Activated CD4-positive, alpha-beta memory T cell treated with anti-CD3 and anti-CD28 coated beads, Interleukin-2, amount 10 ng/mL, durations not matched to agents 7 days and 5 days (primary cell): ENCODE data around the gene SLC2A14. TPM values are rescaled to one million over a fixed set of nuclear protein-coding genes. Genes with fewer than 3 reads are reported as not detected.
"Not testable (repeated sequence)": the region's sequence is repeated elsewhere in the genome, so short reads cannot be mapped to it uniquely, and the experiment has no call there.

Experiments
- CTCF ChIA-PET: fragments of 350-600 bp; sonication (Branson Sonifier 250); formaldehyde crosslinking; loops from one replicate; lab custom pipeline; 2021; ENCODE audit warnings: antibody characterized with exemption, inconsistent platforms; lab: Charles Lee
- POLR2A ChIA-PET: fragments of 350-600 bp; sonication (Branson Sonifier 250); formaldehyde crosslinking; loops from one replicate; lab custom pipeline; 2021; ENCODE audit warnings: antibody characterized with exemption; lab: Charles Lee
- DNase-seq: peaks from one replicate; pipeline ENCODE4 v3.0.0-alpha.2; 2020
- H3K27ac Mint-ChIP-seq: one replicate; pipeline ENCODE4 v1.8.0; 2021; ENCODE audit warnings: mild to moderate bottlenecking, mixed read lengths
- H3K27me3 Mint-ChIP-seq: one replicate; pipeline ENCODE4 v1.8.0; 2021; ENCODE audit warnings: mixed read lengths
- H3K36me3 Mint-ChIP-seq: one replicate; pipeline ENCODE4 v1.8.0; 2021; ENCODE audit warnings: low read depth, mixed read lengths
- H3K4me1 Mint-ChIP-seq: one replicate; pipeline ENCODE4 v1.8.0; 2021; ENCODE audit warnings: mixed read lengths
- H3K4me3 Mint-ChIP-seq: one replicate; pipeline ENCODE4 v1.8.0; 2021; ENCODE audit warnings: mild to moderate bottlenecking, mixed read lengths
- H3K9me3 Mint-ChIP-seq: one replicate; pipeline ENCODE4 v1.8.0; 2021; ENCODE audit warnings: mixed read lengths
- total RNA-seq, 2 experiments: library from RNA; stranded (reverse); gene quantifications; one replicate each; pipeline ENCODE4 v1.2.3, GENCODE V29; 2021

Gene SLC2A14
- total RNA-seq, 2 experiments from 2014 or later = 15.8 to 18.6 TPM

DNA sequence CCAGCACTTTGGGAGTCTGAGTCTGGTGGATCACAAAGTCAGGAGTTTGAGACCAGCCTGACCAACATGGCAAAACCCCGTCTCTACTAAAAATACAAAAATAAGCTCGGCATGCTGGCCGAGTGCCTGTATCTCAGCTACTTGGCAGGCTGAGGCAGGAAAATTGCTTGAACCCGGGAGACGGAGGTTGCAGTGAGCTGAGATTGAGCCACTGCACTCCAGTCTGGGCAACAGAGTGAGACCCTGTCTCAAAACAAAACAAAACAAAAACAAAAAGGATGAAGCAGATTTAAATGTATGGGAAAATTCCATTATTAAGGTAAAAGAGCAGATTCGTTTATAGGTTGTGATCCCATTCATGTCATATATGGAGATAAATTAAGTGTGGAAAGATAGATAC, 66.4 kb downstream of the SLC2A14 start:
- H3K27ac Mint-ChIP-seq, H3K4me1 Mint-ChIP-seq, DNase-seq, H3K9me3 Mint-ChIP-seq, H3K36me3 Mint-ChIP-seq, POLR2A ChIA-PET, H3K27me3 Mint-ChIP-seq, H3K4me3 Mint-ChIP-seq: not testable (repeated sequence)
- CTCF ChIA-PET = interaction anchor here (0.5 to 4.5 kb wide), 15 partner anchors 8 to 586 kb away, joined by 3 to 35 read pairs (median 3); no protein-coding TSS in a partner anchor

GRCh38 chr12:7801460-7801859, 71.3 kb downstream of the SLC2A14 start:
- no peaks in the 10 kb centered on the region for H3K4me1 Mint-ChIP-seq
- no peaks in the 10 kb centered on the region for H3K36me3 Mint-ChIP-seq
- CTCF ChIA-PET = interaction anchor here (1.4 kb wide), 1 partner anchor 8 kb away, joined by 4 read pairs; no protein-coding TSS in a partner anchor
- H3K4me3 Mint-ChIP-seq = no peak overlapping the region
- H3K27me3 Mint-ChIP-seq = peaks cover 2% of the 10 kb centered on the region
- no peak overlapping the region for H3K27ac Mint-ChIP-seq
- no peaks in the 10 kb centered on the region for H3K9me3 Mint-ChIP-seq
- DNase-seq = no peak
- POLR2A ChIA-PET = no interaction called here

GRCh38 chr12:7798750-7799308, 73.9 kb downstream of the SLC2A14 start:
- H3K27ac Mint-ChIP-seq, H3K36me3 Mint-ChIP-seq, H3K27me3 Mint-ChIP-seq, DNase-seq, POLR2A ChIA-PET, H3K9me3 Mint-ChIP-seq, H3K4me3 Mint-ChIP-seq, H3K4me1 Mint-ChIP-seq: not testable (repeated sequence)
- CTCF ChIA-PET = interaction anchor here (1.2 kb wide), 1 partner anchor 8 kb away, joined by 4 read pairs; no protein-coding TSS in a partner anchor

- Mint-ChIP-seq H3K27me3 (peaks cover 5% of the 10 kb centered on the region), H3K9me3 (no peaks in the 10 kb centered on the region), H3K27ac (no peak overlapping the region), H3K4me1 (no peaks in the 10 kb centered on the region), H3K36me3 (no peaks in the 10 kb centered on the region), H3K4me3 (no peak overlapping the region)
- ChIA-PET CTCF (interaction anchor here (1.2 kb wide), 1 partner anchor 9 kb away, joined by 4 read pairs; no protein-coding TSS in a partner anchor), POLR2A (no interaction called here)
- DNase-seq = no peak
Measured at GRCh38 chr12:7797698-7798398, 74.9 kb downstream of the SLC2A14 start.

DNA sequence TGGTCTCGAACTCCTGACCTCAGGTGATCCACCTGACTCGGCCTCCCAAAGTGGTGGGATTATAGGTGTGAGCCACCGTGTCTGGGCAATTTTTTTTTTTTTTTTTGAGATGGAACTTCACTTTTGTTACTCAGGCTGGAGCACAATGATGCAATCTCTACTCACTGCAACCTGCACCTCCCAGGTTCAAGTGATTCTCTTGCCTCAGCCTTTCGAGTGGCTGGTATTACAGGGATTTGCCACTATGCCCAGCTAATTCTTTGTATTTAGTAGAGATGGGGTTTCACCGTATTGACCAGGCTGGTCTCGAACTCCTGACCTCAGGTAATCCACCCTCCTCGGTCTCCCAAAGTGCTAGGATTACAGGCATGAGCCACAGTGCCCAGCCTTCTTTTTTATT, 75.4 kb downstream of the SLC2A14 start:
- CTCF ChIA-PET, H3K9me3 Mint-ChIP-seq, H3K4me3 Mint-ChIP-seq, H3K36me3 Mint-ChIP-seq, H3K4me1 Mint-ChIP-seq, H3K27me3 Mint-ChIP-seq, H3K27ac Mint-ChIP-seq, POLR2A ChIA-PET, DNase-seq: not testable (repeated sequence)

DNA sequence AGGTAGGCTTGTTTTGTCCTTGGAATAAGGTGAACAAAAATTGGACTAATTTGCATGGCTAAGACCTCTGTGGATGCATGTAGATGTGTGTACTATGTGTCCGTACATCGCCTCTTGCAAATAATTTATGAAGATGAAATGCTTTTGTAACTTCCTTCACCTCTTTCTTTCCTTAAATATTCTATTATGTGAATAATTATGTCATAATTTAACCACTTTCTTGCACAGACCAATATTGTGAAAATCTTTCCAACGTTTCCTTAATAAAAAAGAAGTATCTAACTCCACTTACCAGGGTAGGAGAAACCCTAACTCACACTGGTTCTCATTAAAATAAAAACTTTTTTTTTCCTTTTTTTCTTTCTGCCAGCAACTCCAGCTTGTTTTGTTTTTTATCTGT, 79.5 kb downstream of the SLC2A14 start:
- ChIA-PET POLR2A (no interaction called here), CTCF (no interaction called here)
- no peak overlapping the region for H3K4me3 Mint-ChIP-seq
- H3K4me1 Mint-ChIP-seq = no peaks in the 10 kb centered on the region
- DNase-seq = no peak
- H3K9me3 Mint-ChIP-seq = no peaks in the 10 kb centered on the region
- no peaks in the 10 kb centered on the region for H3K36me3 Mint-ChIP-seq
- peaks cover 10% of the 10 kb centered on the region for H3K27me3 Mint-ChIP-seq
- no peak overlapping the region for H3K27ac Mint-ChIP-seq

GRCh38 chr12:7788884-7789528, 83.7 kb downstream of the SLC2A14 start, which contains the start of gene NANOG:
NANOG (plus strand) TSS chr12:7789402; CDS start chr12:7789615, 213 bp downstream.
- POLR2A ChIA-PET, H3K4me1 Mint-ChIP-seq, H3K9me3 Mint-ChIP-seq, H3K4me3 Mint-ChIP-seq, H3K36me3 Mint-ChIP-seq, DNase-seq, CTCF ChIA-PET, H3K27ac Mint-ChIP-seq: not testable (repeated sequence)
- peaks cover 13% of the 10 kb centered on the region for H3K27me3 Mint-ChIP-seq

DNA sequence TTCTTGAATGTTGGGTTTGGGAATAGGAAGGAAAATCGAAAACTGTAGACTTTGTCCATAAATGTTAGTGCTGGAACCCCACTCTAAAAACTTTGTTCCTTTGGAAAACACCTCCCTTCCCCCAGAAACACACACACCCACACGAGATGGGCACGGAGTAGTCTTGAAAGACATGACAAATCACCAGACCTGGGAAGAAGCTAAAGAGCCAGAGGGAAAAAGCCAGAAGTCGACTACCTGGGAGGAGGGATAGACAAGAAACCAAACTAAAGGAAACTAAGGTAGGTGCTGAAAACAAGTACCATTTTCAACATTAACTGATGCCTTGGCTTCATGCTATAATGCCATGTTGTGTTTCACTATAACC, 84.4 kb downstream of the SLC2A14 start:
- Mint-ChIP-seq H3K27ac (no peak overlapping the region), H3K36me3 (no peaks in the 10 kb centered on the region), H3K4me1 (no peaks in the 10 kb centered on the region), H3K9me3 (no peaks in the 10 kb centered on the region), H3K4me3 (no peak overlapping the region), H3K27me3 (peaks cover 10% of the 10 kb centered on the region)
- POLR2A ChIA-PET = no interaction called here
- CTCF ChIA-PET = no interaction called here
- no peak for DNase-seq

DNA sequence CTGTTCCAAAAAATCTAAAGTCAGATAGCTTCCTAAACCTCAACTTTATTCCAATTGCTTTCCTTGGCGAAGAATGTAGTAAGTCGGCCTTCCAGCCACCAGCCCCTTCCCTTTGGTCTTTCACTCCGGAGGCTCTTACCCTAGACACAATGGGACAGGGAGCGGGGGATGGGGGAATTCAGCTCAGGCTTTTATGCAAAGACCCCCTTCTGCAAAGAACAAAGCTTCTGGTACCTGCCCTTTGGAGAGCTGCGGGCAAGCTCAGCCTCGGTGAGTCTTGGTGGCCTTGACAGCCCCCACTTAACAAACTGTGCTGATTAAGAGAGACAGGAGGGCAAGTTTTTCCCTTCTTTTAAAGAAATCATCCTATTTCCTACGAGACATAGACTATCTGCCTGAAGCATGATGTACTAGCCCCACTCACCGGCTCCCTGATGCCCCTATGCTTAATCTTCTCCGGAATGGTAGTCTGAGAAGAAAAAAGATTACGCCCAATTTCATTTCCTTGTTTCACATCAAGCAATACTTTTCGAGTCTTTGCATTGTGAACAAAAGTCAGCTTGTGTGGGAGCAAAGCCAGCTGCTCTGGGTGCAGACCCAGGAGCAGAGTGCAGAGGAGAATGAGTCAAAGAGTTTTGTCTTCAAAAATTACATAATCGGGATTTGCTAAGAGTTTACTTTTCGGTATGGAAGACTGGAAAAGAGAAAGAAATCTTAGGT, 85.0 kb downstream of the SLC2A14 start:
- Mint-ChIP-seq H3K4me1 (no peaks in the 10 kb centered on the region), H3K4me3 (no peak overlapping the region), H3K27ac (no peak overlapping the region), H3K36me3 (no peaks in the 10 kb centered on the region), H3K9me3 (no peaks in the 10 kb centered on the region), H3K27me3 (peaks cover 10% of the 10 kb centered on the region)
- no peak for DNase-seq
- CTCF ChIA-PET = no interaction called here
- POLR2A ChIA-PET = no interaction called here

GRCh38 chr12:7784701-7785100, 88.0 kb downstream of the SLC2A14 start:
- no peak for DNase-seq
- no peak overlapping the region for H3K27ac Mint-ChIP-seq
- H3K27me3 Mint-ChIP-seq = peaks cover 5% of the 10 kb centered on the region
- no peak overlapping the region for H3K4me3 Mint-ChIP-seq
- H3K9me3 Mint-ChIP-seq = no peaks in the 10 kb centered on the region
- POLR2A ChIA-PET = no interaction called here
- no peaks in the 10 kb centered on the region for H3K4me1 Mint-ChIP-seq
- CTCF ChIA-PET = no interaction called here
- no peaks in the 10 kb centered on the region for H3K36me3 Mint-ChIP-seq

DNA sequence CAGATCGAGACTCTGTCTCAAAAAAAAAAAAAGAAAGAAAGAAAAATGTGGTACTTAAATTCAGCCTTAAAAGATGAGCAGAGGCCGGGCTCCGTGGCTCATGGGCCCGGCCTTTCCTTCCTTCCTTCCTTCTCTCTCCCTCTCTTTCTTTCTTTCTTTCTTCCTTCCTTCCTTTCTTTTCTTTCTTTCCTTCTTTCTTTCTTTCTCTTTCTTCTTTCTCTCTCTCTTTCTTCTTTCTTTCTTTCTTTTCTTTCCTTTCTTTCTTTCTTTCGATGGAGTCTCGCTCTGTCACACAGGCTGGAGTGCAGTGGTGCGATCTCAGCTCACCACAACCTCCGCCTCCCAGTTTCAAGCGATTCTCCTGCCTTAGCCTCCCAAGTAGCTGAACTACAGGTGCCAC, 89.3 kb downstream of the SLC2A14 start:
- CTCF ChIA-PET = interaction anchor here (0.6 to 1.0 kb wide), 2 partner anchors 24 to 160 kb away, joined by 3 to 6 read pairs; no protein-coding TSS in a partner anchor
- H3K36me3 Mint-ChIP-seq, H3K27ac Mint-ChIP-seq, DNase-seq, H3K4me1 Mint-ChIP-seq, H3K27me3 Mint-ChIP-seq, H3K4me3 Mint-ChIP-seq, H3K9me3 Mint-ChIP-seq, POLR2A ChIA-PET: not testable (repeated sequence)

- no peaks in the 10 kb centered on the region for H3K4me1 Mint-ChIP-seq
- DNase-seq = no peak
- POLR2A ChIA-PET = no interaction called here
- no peak overlapping the region for H3K27ac Mint-ChIP-seq
- H3K36me3 Mint-ChIP-seq = no peaks in the 10 kb centered on the region
- peaks cover 3% of the 10 kb centered on the region for H3K27me3 Mint-ChIP-seq
- H3K4me3 Mint-ChIP-seq = no peak overlapping the region
- no peaks in the 10 kb centered on the region for H3K9me3 Mint-ChIP-seq
- CTCF ChIA-PET = no interaction called here
Measured at GRCh38 chr12:7782055-7782454, 90.7 kb downstream of the SLC2A14 start.

GRCh38 chr12:7781274-7781673, 91.4 kb downstream of the SLC2A14 start:
- Mint-ChIP-seq H3K4me1 (no peaks in the 10 kb centered on the region), H3K4me3 (no peak overlapping the region)
- POLR2A ChIA-PET = no interaction called here

More at GRCh38 chr12:7781274-7781673, 91.4 kb downstream of the SLC2A14 start:
- CTCF ChIA-PET = interaction anchor here (0.7 kb wide), 1 partner anchor 27 kb away, joined by 4 read pairs; no protein-coding TSS in a partner anchor
- Mint-ChIP-seq H3K27me3 (peaks cover 3% of the 10 kb centered on the region), H3K9me3 (no peaks in the 10 kb centered on the region), H3K27ac (no peak overlapping the region), H3K36me3 (no peaks in the 10 kb centered on the region)
- DNase-seq = no peak
